DMS53 (cell line): ENCODE data around the gene NAP1L4.

Source experiments
- DNase-seq: peaks from one replicate; lab custom pipeline; 2025; lab: John Stamatoyannopoulos, UW

Gene NAP1L4

DNA sequence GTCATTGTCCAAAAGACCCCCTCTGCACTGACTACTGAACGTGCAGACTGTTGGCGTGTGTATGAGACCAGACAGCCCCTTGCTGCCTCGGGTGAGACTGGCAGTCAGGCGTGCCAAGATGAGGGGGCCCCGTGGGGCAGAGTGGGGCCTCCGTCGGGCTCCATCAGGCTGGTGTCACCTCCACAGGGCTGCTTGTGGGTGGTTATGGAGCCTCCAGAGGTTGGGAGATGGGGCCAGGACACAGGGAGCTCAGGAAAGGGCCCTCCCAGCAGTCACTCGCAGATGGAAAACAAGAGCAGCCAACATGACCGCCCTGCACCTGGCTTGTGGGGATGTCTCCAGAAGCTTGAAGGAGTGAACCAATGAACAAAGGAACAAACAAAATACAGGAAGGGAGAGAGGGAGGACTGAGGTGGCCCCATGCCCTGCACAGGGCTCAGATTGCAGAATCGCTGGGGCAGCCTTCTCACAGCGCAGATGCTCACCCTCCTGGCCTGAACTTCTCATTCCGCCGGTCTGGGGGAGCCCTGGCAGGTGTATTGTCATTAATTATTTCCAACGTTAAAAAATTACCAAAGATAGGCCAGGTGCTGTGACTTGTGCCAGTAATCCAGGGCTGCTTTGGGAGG, 57.4 kb downstream of the NAP1L4 start:
- no peak for DNase-seq

DNA sequence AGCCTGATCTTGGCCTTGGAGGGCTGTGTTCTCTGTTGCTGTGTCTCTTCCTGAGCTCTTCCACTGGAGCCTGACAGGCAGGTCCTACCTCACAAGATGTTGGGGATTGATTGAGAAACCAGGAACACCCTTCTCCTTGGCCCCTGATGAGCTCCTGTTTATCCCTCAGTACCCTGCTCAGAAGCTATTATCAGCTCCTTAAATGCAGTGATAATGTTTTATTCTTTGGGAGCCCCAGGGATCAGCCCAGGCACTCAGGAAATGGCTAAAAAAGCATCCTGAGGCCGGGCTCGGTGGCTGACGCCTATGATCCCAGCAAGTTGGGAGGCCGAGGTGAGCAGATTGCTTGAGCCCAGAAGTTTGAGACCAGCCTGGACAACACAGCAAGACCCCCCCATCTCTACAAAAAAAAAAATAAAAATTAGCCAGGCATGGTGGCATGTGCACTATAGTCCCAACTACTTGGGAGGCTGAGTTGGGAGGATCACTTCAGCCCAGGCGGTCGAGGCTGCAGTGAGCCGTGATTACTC, 58.0 kb downstream of the NAP1L4 start:
- DNase-seq = no peak

DNA sequence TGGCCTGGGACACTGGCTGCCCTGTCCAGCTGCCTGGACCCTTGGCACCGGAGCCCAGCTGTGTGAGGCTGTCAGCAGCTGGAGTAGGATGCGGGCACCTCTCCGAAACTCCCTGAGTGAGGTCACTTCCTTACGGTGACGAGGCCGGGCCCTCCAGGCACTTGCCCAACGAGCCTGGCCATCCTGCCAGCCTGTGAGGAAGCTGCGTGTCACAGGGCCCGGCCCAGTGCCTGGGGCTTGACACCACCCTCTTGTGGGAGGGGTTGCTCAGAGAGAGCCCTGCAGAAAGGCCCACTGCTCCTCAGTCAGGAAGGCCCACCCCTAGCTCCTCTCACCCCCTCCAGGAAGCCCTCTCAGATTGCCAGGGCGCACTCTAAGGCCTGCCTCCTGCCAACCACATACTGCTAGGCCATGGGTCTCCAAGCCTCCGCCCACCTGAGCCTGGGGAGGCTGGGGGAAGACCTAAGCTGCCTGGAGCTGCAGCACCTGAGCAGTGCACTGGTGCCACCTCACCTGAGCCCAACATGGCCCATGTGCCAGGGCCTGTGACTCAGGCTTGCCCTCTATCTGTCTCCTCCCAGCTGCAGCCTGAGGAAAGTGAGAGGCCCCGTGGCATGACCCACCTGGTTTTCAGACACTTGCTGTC, 58.6 kb downstream of the NAP1L4 start:
- DNase-seq = peak; percentile 97

DNA sequence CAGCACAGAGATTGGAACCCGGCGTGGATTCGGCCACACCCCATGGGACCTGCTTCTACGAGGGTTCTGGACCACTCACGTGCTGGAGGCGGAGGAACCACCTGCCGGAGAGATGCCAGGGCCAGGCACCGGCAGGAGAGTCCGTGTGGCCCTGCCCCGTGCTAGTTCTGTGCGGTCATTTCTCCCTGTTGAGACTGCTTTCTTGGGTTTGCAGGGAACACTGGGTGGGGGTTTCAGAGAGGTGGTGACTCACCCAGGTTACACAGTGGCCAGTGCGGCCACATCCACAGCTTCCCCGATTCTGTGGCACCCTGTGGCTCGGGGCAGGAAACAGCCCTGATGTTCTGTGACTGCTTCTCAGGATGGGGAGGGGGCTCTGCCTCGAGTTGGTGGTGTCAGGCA, 59.3 kb downstream of the NAP1L4 start:
- peak; percentile 84 for DNase-seq

DNA sequence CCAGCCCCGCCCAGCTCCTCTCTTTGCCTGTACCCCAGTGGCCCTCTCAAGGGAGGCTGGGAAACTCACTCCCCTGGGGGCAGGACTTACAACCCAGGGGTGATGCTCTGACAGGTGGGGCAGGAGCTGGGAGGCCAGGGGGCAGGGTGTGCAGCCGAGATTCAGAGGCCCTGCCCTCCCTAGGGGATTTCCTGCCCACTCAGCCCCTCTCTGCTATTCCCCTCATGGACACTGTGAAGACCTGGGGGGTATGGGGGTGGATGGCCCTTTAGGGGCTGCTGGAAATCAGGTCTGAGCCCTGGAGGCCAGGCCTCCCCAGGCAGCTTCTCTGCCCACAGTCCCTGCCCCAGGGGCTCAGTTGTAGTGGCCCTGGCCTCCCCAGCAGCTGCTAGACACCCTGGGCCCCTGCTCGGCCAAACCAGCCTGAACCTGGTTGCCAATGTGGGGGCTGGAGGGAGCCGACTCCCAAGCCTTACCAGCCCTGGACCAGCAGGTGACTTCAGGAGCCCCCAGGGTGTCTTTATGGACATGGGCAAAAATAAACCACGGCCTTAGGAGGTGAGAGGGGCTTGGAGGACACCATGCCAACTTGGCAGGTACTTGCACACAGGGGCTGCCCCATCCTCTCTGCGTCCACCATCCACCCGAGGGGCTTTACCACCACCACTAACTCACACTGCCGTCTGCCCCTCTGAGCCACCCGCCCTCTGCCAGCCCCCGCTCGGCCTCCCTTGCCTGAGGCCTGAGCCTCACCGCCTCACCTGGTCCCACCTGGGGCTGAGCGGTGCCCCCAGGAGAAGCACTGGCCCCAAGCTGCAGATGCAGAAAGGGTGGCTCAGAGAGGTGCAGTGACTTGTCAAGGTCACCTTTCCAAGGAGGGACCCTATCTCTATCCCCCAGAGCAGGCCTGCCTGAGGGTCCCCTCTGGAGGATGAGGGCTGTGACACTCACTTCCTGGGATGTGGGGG, 60.1 kb downstream of the NAP1L4 start:
- DNase-seq = no peak

DNA sequence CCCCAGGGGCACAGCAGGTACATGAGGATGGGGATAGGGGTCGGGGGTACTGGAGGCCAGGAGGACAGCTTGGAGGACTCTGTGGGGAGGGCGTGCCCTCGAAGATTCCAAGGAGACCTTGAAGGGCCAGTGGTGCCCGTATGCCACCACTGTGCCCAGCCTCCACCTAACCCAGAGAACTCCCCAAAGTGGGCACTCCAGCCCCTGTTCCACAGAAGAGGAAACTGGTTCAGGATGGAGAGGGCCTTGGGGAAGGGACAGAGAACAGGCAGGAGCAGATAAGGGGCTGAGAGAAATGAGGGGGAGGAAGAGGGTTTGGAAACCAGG, 60.7 kb downstream of the NAP1L4 start:
- DNase-seq = no peak

DNA sequence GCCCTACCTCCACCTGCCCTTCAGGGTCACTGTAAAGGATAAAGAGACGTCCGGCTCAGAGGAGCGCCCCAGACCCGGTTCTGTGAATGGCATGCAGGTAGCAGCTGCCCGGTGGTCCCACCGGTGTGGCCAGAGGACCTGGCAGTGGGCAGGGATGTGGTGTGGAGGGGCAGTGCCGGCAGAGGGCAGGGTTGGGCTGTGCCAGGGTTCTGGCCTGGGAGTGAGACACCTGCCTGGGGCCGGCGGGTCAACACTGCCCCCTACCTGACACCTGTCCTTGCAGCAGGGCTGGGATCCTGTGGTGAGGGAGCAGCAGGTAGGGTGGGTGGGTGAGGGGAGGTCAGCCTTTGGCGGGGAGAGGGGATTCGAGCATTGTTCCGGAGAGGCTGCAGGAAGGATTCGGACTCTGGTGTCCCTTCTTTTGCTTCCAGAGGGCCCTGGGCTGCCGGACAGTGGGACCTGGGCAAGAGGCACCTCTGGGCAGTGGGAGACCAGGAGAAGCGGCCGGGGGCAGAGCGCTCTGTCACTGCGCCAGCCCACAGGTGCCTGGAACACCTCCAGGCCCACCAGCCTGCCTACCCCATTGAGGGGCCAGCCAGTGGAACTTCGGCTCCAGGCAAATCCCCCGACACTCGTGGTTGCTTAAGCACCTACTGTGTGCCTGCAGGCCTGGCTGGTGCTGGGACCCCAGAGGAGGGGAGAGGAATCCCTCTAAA, 61.3 kb downstream of the NAP1L4 start:
- peak; percentile 96 for DNase-seq

DNA sequence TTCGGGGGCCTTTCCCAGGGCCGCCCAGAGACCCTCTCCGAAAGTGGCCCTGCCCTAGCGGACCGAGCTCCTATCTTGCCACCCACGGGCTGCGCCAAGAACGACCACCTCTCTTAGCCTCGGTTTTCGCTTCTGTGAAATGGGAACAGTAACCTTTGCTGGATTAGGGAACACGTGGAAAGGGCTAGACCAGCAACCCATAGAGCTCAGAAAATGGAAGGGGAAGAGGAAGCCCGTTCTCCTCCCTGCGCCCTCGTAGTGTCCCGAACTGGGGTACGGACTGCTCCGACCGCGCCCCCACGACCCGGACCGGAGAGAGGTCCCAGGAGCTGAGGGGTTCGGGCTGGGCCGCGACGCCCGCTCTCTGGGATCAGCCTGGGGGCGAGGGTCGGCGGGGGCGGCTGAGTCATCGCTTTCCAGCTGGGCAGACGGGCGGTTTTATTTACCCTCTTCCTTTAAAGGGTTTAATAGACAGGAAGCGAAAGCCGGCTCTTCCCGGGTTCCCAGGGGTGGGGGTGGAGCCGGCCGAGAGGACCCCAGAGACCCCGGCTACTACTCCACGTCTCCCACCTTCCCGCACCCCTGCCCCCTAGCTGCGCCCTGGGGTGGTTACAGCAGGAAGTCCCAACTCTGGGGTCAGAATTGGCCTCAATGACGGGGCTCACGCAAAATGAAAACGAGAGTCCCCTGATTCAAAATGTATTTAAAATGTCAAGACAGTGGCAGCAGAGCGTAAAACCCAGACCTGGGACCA, 62.0 kb downstream of the NAP1L4 start:
- peak; percentile 91 for DNase-seq

DNA sequence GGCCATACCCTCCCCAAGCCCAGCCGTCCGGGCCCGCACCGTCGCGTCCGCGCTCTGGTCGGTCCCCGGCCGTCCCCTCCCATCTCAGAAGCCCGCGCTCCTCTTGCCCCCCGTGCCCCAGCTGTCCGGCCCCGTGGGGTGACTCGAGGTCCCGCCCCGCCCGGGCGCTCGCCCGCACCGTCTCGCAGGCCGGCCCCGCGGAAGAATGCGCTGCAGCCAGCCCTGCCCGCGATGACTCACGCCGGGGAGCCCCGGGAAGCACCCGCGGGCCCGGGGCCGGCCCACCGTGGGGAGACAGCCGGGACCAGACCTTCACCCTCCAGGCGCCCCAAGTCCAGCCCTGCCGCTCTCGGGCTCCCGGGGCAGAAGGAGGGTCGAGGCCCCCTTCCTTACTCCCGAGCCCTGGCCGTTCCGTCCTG, 62.6 kb downstream of the NAP1L4 start:
- DNase-seq = peak; percentile 90

DNA sequence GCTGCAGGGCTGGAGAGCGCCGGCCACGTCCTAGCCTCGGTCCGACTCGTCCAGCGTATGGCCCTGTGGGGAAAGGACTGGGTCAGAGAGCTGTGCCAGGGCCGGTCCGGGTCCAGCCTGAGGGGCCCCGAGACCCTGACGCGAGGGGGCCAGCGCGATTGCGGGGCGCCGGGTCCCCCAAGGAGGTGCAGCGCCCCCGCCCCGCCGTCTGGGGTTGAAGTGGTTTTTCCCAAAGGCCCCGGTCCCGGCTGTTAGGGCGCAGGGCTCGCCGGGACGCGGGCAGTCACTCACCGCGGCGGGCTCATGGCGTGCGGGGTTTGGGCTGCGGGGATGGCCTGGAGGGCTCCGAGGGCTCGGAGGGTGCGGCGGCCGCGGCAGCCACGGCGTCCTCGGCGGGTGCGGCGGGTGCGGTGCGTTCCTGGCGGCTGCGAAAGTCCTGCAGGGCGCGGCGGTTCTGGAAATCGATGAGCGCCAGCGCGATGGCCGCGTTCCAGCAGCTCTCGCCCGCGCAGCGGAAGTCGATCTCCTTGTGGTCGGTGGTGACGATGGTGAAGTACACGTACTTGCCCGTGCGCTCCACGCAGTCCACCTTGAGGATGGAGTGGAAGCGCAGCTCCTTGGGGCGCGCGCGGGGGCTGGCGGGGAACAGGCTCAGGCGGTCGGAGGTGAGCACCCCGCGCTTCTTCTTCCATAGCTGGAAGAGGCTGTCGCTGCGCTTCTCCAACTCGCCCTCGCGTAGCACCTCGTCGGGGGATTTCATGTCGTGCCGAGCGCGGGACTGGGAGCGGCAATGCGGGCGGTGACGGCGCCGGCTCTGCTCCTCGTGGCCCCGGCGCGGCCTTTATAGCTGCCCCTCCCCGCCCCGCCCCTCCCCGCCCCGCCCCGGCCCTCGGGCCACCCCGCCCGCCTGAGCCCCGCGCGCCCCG, 63.3 kb downstream of the NAP1L4 start, which contains the start of gene PHLDA2:
PHLDA2 (minus strand) TSS at position 816 of the 926 bp plus-strand sequence; CDS start at position 760, 56 bp downstream.
- peak; percentile 90 for DNase-seq

DNA sequence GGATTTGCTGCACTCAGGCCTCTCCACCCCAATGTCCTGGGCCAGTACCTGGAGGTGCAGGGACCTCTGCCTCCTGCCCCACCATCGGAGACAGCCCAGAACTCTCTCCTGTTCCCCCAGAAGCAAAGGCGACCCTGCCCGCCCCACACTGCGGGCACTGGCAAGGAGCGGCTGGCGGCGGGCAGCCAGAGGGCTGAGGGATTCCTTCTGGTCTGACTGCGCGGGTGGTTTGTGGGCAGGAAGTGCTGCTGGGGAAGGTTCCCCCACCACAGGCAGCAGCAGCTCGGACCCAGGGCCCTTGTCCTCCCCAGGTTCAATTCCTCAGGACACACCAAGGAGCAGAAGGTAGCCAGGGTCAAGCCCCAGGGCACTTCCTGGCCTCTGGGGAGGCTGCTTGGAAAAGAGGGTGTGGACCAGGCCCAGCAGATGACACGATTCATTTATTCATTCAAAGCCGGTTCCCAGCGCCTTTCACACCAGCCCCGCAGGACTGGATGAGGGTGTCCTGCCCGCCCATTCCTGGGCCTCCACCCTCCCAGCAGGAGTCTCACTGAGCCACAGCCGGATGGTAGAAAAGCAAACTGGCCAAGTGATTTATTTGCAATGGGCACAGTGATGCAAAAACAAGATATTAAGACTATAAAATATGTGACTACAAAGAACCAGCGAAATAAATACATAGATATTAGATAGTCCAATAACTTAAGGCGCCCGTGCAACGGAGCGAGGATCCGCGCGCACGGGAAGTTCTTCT, 64.1 kb downstream of the NAP1L4 start:
- DNase-seq = peak; percentile 68

DNA sequence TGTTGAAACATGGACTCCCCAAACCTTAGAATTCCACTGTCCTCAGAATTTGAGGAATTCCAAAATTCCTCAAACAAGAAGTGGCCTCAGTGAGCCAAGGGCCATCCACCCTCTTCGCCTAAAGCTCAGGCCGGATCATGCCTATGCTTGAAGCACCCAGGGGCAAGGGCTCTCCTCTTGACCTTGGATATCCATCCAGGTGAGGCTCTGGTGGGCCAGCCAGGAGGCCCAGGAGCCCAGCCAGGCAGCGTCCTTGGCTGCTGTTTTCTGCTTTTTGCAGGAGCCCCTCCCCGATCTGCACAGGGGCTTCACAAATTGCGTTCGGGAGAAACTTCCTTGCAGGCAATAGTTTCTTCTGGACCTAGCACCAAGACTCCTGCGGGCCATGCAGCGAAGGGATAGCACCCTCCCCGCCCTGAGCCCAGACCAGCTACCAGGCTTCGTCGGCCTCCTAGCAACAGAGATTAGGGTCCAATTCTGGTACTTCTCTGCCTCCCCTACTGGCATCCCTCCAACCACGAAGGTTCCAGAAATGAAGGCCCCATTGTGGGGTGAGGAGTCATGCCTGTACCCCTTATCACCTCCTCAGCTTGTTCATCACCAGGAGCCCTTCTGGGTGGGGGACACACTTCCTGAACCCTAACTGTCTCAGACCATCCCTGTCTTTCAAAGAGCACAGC, 64.9 kb downstream of the NAP1L4 start:
- DNase-seq = no peak

DNA sequence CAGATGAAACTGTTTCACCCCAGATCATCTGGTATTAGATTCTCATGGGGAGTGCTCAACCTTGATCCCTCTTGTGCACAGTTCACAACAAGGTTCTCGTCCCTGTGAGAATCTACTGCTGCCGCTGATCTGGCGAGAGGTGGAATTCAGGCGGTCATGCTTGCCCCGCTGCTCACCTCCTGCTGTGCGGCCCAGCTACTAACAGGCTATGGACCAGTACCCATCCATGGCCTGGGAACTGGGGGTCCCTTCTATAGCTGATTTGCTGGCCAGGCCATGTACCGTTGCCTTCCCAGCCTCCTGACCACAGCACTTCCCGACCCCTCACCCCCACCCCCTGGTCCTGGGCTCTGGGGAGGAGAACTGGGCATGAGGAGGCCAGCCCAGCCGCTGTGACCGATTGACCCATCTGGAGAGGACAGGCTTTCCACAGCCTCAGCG, 65.5 kb downstream of the NAP1L4 start:
- peak; percentile 44 for DNase-seq

DNA sequence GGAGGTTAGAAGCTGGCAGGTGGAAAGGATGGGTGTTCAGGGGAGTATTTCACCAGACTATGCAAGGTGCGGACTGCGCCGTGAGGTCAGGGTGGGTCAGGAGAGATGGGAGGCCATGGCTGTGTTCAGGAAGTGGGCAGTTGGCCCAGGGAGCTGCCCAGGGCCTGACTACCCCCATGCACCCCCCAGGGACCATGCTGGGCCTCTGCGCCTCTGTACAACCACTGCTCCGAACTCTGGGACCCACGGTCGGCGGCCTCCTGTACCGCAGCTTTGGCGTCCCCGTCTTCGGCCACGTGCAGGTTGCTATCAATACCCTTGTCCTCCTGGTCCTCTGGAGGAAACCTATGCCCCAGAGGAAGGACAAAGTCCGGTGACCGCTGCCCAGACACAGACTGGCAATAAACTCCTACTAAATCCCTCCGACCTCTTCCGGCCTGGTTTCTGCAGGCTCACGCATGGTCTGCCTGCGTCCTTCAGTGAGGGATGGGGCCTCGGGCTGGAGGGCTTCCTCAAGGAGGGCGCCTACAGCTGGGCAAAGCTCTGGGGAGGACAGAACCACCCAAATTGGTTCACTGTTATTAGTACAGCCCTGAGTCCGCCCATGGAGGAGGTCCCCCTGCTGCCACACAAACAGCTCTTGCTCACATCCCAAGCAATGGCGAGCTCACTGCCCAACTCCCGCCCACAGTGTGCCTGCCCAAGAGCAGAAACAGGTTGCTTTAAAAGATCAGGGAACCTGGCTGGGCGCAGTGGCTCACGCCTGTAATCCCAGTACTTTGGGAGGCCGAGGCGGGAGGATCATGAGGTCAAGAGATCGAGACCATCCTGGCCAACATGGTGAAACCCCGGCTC, 67.1 kb downstream of the NAP1L4 start:
- no peak for DNase-seq

DNA sequence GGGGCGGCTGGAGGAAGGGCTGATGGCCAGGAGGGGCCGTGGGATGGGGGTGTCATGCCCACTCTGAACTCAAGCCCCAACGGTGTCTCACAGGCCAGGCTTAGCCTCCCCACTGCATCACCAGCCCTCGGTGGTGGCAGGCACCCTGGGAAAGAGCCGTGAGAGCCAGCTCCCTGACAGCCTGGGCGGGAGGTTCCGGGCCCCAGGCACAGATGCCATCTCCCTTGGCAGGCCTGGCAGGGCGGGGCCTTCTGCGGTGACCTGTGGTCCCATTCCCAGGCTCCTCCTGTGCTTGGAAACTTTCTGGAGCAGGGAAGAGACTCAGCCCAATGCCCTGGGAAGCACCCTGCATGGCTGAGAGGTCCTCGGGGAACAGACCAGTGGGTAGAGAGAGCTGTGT, 67.7 kb downstream of the NAP1L4 start:
- no peak for DNase-seq

DNA sequence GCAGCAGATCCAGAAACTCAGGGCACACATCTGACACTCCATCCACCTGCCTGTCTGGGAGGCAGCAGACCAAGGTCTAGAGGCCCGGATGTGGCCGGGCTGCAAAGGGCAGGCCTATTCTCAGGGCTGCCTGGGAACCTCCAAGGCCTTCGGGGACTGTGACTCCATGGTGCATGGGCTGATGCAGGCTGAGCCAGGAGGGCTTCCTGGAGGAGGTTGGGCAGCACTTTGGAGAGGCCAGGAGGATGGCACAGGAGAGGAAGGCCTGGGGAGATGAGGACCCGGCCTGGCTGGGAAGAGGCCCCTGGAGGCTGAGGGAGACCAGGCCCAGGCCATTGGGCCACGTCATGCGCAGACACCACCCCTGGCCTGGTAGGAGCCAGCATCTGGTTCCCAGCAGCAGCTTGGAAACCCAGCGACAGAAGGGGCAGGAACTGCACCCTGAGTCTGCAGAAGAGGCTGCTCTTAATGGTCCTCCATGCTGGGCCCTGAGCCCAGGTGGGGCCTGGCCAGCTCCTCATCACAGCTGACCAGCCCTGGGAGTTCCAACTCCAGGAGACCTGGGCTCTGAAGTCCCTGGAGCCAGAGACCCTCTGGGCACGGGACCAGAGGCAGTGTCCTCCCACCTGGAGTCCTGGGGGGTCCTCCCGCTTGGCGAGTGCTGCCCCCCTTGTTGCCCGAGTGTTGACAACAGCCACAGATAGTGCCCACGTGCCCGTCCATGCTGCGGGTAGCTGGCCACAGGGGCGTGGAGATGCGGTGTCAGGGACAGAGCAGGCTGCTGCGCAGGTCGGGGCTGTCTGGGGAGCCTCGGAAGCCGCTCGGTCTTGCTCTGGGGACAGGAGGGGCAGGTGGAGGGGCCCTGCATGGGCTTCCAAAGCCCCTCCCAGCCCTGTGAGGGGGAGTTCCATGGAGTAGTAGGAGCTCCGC, 68.4 kb downstream of the NAP1L4 start:
- peak; percentile 70 for DNase-seq

DNA sequence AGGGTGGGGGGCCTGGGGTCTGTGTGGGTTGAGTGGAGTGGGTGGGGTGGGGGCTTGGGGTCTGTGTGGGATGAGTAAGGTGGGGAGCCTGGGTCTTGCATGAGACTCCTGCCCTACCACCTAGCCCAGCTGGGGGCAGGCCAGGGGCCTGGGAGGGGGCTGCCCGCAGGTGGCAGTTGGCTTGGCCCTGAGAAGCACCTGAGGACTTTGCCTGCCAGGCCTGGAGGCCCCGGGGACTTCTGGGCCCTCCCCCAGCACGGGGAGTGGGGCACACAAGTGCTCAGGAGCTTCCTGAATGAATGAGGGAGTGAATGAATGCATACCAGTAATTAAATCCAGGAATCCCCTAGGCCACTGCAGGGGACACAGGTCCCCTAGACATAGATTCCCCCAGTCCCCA, 69.5 kb downstream of the NAP1L4 start:
- peak; percentile 47 for DNase-seq
